GM12874 (cell line): ENCODE measurements around the gene PTGIS.

Experiments used
- CTCF ChIP-seq: IDR thresholded peaks from 2 replicates; pipeline ENCODE4 v1.5.1; 2011; ENCODE audit warnings: low read depth, mild to moderate bottlenecking, control low read depth, low read length, moderate library complexity; ENCODE audit not compliant: insufficient read depth

Gene PTGIS

GRCh38 chr20:49583343-49583668 lies 15.4 kb upstream of the PTGIS start:
- no peak for TF ChIP-seq CTCF

DNA sequence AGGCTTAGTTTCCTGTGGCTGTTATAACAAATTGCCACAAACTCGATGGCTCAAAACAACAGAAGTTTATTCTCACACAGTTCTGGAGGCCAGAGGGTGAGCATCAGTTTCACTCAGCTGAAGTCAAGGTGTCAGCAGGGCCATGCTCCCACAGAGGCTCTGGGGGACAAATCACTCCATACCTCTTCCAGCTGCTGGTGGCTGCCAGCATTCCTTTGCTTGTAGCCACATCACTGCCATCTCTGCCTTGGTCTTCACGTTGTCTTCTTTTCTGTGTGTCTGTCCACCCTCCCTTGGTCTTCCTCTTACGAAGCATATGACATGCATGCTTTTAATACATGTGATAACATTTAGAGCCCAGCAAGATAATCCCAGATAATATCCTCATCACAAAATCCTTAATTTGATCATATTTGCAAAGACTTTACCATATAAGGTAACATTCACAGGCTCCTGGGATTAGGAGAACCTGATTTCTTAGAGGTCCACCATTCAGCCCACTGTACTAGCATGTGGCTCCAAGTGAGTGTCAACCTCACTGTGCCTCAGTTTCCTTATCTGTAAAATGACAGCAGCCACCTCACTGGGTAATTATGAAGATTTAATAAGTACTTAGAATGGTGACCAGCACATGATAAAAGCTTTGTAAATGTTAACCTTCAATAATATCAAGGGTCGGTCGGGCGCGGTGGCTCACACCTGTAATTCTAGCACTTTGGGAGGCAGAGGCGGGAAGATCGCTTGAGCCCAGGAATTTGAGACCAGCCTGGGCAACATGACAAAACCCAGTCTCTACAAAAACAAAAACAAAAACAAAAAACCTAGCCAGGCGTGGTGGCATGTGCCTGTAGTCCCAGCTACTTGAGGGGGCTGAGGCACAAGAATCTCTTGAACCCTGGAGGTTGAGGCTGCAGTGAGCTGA lies 14.7 kb upstream of the PTGIS start:
- no peak for TF ChIP-seq CTCF

- no peak for TF ChIP-seq CTCF
Measured at GRCh38 chr20:49581482-49581881, 13.5 kb upstream of the PTGIS start.

DNA sequence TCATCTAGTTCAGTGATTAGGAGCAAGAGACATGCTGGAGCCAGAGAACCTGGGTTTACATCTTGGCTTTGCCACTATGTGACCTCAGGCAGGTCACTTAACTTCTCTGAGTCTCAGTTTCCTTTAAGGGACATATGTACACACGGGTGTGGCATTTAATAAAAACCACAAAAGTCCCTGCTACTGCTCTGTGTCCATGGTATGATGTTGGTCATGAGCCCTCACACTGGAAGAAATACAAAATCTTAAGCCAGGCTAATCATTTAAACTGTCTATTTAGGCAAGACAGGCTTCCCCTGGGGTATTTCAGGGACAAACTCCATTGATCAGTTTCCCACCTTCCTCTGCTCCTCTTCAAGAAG lies 12.9 kb upstream of the PTGIS start:
- no peak for TF ChIP-seq CTCF

GRCh38 chr20:49579874-49580812 lies 12.2 kb upstream of the PTGIS start:
- TF ChIP-seq CTCF: no peak

DNA sequence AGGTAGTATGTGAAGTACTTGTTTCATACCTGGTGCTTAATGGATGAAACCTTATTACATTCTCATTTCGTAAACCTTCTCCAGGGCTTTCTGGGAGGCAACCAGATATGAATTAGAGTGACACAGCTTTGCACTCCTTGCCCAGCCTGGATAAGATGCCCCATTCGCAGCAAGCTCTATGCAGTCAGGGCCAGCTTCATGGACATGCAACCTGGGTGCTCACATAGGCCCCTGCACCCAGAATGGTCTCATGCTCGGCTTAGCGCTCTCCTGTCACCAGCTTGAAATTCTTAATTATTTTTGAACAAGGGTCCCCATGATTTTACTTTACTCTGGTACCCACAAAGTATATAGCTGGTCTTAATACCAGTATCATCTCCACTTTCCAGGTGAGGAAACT lies 11.3 kb upstream of the PTGIS start:
- no peak for TF ChIP-seq CTCF

- no peak for TF ChIP-seq CTCF
Measured at GRCh38 chr20:49578436-49578835, 10.5 kb upstream of the PTGIS start.
